Progenitor cell of endocrine pancreas (in vitro differentiated cells): ENCODE results near the gene TMEM87A. TPM values are rescaled to one million over a fixed set of nuclear protein-coding genes. Genes with fewer than 3 reads are reported as not detected.
"Not testable (repeated sequence)": the region's sequence is repeated elsewhere in the genome, so short reads cannot be mapped to it uniquely, and the experiment has no call there.

Experiments used
- DNase-seq: peaks from one replicate; pipeline ENCODE4 v3.0.0; 2021; ENCODE audit warnings: low spot score; ENCODE audit not compliant: unreplicated experiment
- H3K27ac Mint-ChIP-seq: 2 replicates; pipeline ENCODE4 v1.8.0; 2021; ENCODE audit warnings: mild to moderate bottlenecking, moderate library complexity, mixed read lengths
- H3K27me3 Mint-ChIP-seq: 2 replicates; pipeline ENCODE4 v1.8.0; 2021; ENCODE audit warnings: mixed read lengths
- H3K36me3 Mint-ChIP-seq: 2 replicates; pipeline ENCODE4 v1.8.0; 2022; ENCODE audit warnings: mixed read lengths; ENCODE audit not compliant: insufficient read depth
- H3K4me1 Mint-ChIP-seq: 2 replicates; pipeline ENCODE4 v1.8.0; 2021; ENCODE audit warnings: low read depth, mixed read lengths
- H3K4me3 Mint-ChIP-seq: 2 replicates; pipeline ENCODE4 v1.8.0; 2021; ENCODE audit warnings: low read depth, mild to moderate bottlenecking, moderate library complexity, mixed read lengths
- H3K9me3 Mint-ChIP-seq: 2 replicates; pipeline ENCODE4 v1.8.0; 2021; ENCODE audit warnings: low read depth, mixed read lengths
- total RNA-seq: library from RNA; stranded (reverse); gene quantifications from 2 replicates; pipeline ENCODE4 v1.2.1, GENCODE V29; 2021
- TF ChIP-seq, protein P1 (sequence below): fragments of 200-600 bp; sonication (generic); IDR thresholded peaks from one replicate; pipeline ENCODE4 v1.5.0; 2021; ENCODE audit warnings: antibody characterized with exemption, mild to moderate bottlenecking; ENCODE audit not compliant: unreplicated experiment

TMEM87A gene
- total RNA-seq, 1 donor from 2014 or later = 48.5 TPM

DNA sequence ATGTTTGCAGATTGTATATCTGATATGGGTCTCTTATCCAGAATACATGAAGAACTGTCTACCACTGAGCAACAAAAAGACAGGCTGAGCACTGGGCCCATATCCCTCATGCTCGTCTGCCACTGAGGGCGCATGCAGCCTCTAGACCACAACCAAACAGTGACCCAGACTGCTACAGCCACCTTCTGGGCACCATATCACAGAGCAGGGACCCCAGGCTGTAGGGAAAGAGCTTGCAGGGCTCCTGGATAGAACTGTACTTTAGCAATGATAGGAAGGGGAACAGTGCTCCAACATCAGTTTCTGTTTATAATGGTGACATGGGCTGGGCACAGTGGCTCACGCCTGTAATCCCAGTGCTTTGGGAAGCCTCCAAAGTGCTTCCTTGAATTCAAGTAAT is 40.2 kb upstream of the TMEM87A start:
- H3K27ac Mint-ChIP-seq = no peak overlapping the region
- H3K4me1 Mint-ChIP-seq = no peaks in the 10 kb centered on the region
- no peaks in the 10 kb centered on the region for H3K9me3 Mint-ChIP-seq
- TF ChIP-seq, protein P1, sequence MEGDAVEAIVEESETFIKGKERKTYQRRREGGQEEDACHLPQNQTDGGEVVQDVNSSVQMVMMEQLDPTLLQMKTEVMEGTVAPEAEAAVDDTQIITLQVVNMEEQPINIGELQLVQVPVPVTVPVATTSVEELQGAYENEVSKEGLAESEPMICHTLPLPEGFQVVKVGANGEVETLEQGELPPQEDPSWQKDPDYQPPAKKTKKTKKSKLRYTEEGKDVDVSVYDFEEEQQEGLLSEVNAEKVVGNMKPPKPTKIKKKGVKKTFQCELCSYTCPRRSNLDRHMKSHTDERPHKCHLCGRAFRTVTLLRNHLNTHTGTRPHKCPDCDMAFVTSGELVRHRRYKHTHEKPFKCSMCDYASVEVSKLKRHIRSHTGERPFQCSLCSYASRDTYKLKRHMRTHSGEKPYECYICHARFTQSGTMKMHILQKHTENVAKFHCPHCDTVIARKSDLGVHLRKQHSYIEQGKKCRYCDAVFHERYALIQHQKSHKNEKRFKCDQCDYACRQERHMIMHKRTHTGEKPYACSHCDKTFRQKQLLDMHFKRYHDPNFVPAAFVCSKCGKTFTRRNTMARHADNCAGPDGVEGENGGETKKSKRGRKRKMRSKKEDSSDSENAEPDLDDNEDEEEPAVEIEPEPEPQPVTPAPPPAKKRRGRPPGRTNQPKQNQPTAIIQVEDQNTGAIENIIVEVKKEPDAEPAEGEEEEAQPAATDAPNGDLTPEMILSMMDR = no peak
- DNase-seq = no peak
- no peaks in the 10 kb centered on the region for H3K27me3 Mint-ChIP-seq
- H3K4me3 Mint-ChIP-seq = no peak overlapping the region
- H3K36me3 Mint-ChIP-seq = no peaks in the 10 kb centered on the region

DNA sequence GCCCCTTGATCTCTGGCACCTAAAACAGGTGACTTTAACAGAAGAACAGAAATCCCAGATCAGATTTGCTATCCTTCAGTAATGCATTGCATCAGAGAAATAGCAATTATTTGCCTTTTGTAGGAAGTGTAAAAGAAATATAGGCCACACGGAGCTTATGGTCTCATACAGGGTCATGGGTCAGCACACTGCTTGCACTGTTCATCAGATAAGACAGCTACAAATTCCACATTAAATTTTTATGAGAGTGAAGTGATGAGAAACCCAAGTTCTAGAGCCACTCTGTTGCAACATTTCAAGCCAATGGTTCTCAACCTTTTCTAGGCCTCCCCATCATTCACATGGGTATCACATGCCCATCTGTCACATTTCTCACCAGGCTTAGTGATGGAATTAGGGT is 33.4 kb upstream of the TMEM87A start:
- H3K27me3 Mint-ChIP-seq = no peaks in the 10 kb centered on the region
- H3K4me3 Mint-ChIP-seq = no peak overlapping the region
- peaks cover 20% of the 10 kb centered on the region for H3K9me3 Mint-ChIP-seq
- TF ChIP-seq, protein P1 = no peak
- H3K27ac Mint-ChIP-seq = no peak overlapping the region
- no peak for DNase-seq
- H3K36me3 Mint-ChIP-seq = peaks cover 3% of the 10 kb centered on the region
- no peaks in the 10 kb centered on the region for H3K4me1 Mint-ChIP-seq

GRCh38 chr15:42301004-42301403 is 27.8 kb upstream of the TMEM87A start:
- not testable (repeated sequence) for H3K27me3 Mint-ChIP-seq, H3K4me3 Mint-ChIP-seq, H3K27ac Mint-ChIP-seq, H3K4me1 Mint-ChIP-seq, DNase-seq
- peaks cover 24% of the 10 kb centered on the region for H3K36me3 Mint-ChIP-seq
- peaks cover 35% of the 10 kb centered on the region for H3K9me3 Mint-ChIP-seq

- Mint-ChIP-seq H3K27me3 (no peaks in the 10 kb centered on the region), H3K4me3 (no peak overlapping the region), H3K36me3 (no peaks in the 10 kb centered on the region), H3K9me3 (no peaks in the 10 kb centered on the region), H3K4me1 (peaks cover 12% of the 10 kb centered on the region), H3K27ac (no peak overlapping the region)
- no peak for DNase-seq
- TF ChIP-seq, protein P1 = no peak
Measured at GRCh38 chr15:42289166-42289565, 15.9 kb upstream of the TMEM87A start.

- peaks cover 9% of the 10 kb centered on the region for H3K4me1 Mint-ChIP-seq
- no peaks in the 10 kb centered on the region for H3K27me3 Mint-ChIP-seq
- TF ChIP-seq, protein P1 = no peak
- H3K36me3 Mint-ChIP-seq = no peaks in the 10 kb centered on the region
- no peak for DNase-seq
- no peaks in the 10 kb centered on the region for H3K9me3 Mint-ChIP-seq
- H3K4me3 Mint-ChIP-seq = no peak overlapping the region
- H3K27ac Mint-ChIP-seq = no peak overlapping the region
Measured at GRCh38 chr15:42287931-42288330, 14.7 kb upstream of the TMEM87A start.

DNA sequence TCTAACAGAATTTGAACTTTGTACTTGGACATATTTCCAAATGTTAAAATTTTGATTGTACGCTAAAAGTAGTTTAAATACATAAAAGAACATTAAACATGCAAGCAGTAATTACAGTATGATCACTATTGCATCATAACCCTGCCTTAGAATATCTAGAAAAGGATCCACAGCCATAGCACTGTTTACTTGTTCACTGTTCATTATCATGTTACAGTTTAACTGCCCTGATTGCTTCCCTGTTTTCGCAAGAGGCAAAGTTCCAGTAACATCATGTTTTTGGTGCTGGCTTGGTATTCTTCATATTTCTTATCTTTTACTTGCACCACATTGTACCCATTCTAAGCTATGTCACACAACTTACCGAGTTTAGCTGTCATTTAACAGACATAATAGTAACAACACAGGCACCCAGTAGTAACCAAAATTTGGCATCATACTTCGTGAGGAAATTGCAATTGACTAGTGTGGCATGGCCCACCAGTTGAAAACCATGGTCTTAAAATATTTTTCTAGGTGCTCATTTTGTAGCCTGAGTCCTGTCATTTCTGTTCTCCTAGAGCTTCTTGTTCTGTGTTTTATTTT is 13.3 kb upstream of the TMEM87A start:
- no peaks in the 10 kb centered on the region for H3K27me3 Mint-ChIP-seq
- TF ChIP-seq, protein P1 = no peak
- H3K36me3 Mint-ChIP-seq = no peaks in the 10 kb centered on the region
- DNase-seq = no peak
- H3K4me3 Mint-ChIP-seq = no peak overlapping the region
- peaks cover 3% of the 10 kb centered on the region for H3K4me1 Mint-ChIP-seq
- no peaks in the 10 kb centered on the region for H3K9me3 Mint-ChIP-seq
- H3K27ac Mint-ChIP-seq = no peak overlapping the region
